H1 (cell line): Measurements from ENCODE around the gene QSOX1. TPM values are rescaled to one million over a fixed set of nuclear protein-coding genes. Genes with fewer than 3 reads are reported as not detected.

ENCODE experiments used
- ATF2 ChIP-seq: IDR thresholded peaks from 2 replicates; pipeline ENCODE4 v1.6.1; 2012; ENCODE audit warnings: low read length, inconsistent platforms
- polyA plus RNA-seq, 7 experiments: library from polyadenylated mRNA; depleted of rRNA in 3 of 7; stranded (reverse) in 5 of 7; unstranded in 2 of 7; fragments of >200 nt in 5 of 7; fragments of 200-250 nt in 2 of 7; gene quantifications; 1 replicate in 5 of 7; 2 replicates in 1 of 7; 4 replicates in 1 of 7; pipeline versions ENCODE4 v1.2.1 to v1.2.3, GENCODE V29; 2011 to 2013; ENCODE audit warnings: missing spikeins in 2 of 7, mixed read lengths in 2 of 7
- total RNA-seq: library from RNA; stranded (reverse); fragmentation: NEBNext Ultra II Directional; extraction: Animal tissue kit (Norgen Biotek cat#: 25700); gene quantifications from 2 replicates; pipeline ENCODE4 v1.2.1, GENCODE V29; 2021

Gene QSOX1
- total and polyA plus RNA-seq, 2 of the 8 experiments (the other 6 are each of a cell fraction or from before 2014, with no cell fraction given), result 97.7 to 123 TPM

DNA sequence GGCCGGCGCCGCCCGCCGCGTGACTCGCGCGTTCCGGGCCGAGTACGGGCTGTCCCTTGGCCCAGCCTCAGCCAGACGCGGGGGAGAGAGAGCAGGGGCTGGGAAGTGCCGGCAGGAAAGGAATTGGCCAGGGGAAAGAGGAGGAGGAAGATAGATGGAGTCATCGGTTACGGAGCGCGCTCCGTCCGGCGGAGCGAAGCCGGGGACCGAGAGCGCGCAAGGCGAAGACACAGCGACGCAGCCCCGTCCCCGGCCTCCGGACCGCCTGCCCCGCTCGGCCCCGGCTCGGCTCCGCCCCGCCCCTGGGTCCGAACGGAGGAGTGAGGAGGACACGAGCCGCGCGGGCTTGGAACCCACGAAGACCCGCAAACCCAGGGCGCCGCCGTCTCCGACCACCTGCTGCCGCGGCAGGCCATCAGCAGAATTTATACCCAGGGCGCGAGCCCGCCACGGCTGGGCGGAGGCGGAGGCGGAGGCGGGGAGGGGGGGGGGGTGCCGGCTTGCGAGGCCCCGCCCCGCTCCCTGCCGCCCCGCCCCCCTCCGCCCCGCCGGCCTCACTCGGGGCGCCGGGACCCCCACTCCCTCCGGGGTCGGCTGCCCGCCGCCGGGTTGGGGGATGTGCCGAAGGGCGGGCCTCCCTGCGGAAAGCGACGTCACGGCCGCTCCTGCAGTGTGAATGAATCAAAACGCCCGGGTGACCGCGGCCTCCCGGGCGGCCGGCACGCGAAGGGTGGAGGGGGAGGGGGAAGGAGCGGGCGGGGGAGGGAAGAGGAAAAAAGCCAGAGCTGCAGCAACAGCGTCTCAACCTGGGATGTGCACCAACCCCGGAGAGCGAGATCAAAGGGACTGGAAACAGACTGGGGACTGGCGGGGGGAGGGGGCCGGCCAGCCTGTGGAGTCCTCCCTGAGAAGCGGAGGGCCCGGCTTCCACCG, 75.1 kb downstream of the QSOX1 start, which contains the start of gene LHX4 (continued):
- no peak for TF ChIP-seq ATF2
